NCI-H1048 (cell line): Measurements from ENCODE around the gene CFAP65.
A peak's percentile ranks its signal among the peaks of the same experiment; 100 is the strongest.

Source experiments
- DNase-seq: peaks from one replicate; lab custom pipeline; 2025; lab: John Stamatoyannopoulos, UW

CFAP65 gene

DNA sequence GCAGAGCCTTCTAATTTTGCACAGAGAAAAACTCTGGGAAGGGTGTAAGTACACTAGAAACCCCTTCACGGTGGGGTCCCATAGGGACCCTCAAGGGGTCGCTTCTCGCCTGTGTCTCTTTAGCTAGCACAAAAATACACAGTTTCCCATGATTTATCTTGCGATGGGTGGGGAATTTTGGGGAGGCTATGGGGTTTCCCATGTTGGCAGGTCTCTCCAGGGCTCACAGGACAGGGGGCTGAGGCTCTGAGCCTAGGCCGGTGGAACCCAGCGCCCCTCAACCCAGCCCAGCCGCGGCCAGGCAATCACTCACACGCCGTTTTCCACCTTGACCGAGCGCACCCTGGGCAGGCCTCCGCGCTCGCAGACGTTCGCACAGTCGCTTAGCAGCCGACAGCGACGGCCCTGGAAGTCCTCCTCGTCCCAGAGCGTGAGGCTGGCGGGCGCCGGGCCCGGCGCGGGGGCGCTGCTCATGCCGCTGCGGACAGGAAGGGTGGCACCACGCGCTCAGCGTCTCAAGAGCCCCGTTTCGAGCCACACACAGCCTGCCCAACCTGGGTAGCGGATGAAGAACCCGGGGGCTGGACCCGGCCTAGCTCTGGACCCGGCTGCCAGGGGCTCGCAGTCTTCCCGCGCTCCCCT, 48.5 kb downstream of the CFAP65 start:
- no peak for DNase-seq

DNA sequence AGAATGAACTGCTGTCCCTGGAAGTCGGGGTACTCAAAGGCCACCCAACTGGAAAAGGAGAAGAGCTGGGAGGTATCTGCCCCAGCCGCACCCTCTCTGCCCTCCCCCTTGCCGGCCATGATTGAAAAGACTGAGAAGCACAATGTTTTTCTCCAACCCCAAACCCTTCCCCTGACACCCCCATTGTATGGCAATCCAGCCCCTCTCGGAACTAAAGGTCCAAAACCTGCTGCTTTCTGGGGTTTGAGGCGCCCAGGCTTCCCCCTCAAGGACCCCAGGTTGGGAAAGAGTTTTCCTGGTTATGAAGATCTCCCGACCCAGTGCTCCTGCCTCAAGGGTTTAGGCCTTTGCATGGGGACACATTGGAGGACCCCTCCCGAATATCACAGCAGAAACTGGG, 49.1 kb downstream of the CFAP65 start:
- no peak for DNase-seq

DNA sequence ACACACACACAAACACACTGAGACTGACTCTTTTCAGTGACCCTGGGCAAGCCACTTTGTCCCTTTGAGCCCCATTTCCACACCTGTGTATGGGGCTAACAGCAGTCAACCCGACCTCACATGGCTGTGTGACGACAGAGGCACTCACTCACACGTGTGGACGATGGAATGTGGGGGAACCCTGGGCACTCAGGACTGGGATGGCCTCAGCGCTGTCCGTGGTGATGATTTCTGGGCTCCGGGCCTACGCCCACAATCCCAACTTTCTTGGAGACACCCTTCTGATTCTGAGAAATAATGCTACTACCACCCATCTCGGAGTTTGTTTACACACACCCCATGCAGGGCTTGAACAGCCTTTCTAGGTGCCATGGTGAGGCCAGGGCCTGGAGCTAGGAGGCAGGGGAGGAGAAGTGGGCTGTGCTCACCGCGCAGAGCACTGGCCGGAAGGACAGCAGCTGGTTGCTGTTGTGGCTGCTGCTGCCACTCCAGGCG, 49.6 kb downstream of the CFAP65 start:
- no peak for DNase-seq

DNA sequence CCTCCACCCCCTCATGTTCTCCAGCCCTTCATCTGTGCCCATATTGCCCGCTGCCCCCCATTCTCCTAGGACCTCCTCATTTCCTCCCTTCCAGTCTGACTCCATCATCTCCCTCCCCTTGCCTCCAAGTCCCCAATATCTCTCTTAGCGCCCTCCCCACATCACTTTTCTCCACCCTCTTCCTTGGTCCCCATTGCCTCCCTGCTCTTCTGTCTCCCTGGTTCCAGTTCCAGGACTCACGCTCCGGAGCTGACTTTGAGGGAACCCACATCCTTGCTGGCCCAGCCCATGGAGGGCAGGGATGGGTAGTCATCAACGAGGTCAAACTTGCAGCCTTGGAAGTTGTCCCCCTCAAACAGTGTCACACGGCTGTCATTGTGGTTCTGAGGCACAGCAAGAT, 50.7 kb downstream of the CFAP65 start:
- no peak for DNase-seq

DNA sequence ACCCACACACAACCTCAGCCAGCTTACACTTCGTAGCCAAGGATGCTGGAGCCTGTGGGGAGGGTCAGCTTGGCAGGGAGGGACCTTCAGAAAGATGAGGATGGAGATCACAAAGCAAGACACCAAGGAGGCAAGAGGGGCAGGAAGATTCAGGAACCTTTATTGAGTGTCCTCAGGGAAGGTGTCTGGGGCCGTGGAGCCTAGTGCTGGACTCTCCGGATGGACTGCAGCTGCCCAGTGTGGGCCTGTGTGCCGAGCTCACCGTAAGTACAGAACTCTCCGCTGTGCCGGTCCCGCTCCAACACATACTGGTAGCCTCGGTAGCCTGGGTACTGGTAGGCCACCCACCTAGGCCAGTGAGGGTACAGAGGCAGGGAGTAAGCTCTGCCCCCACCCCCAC, 51.3 kb downstream of the CFAP65 start:
- DNase-seq = no peak

DNA sequence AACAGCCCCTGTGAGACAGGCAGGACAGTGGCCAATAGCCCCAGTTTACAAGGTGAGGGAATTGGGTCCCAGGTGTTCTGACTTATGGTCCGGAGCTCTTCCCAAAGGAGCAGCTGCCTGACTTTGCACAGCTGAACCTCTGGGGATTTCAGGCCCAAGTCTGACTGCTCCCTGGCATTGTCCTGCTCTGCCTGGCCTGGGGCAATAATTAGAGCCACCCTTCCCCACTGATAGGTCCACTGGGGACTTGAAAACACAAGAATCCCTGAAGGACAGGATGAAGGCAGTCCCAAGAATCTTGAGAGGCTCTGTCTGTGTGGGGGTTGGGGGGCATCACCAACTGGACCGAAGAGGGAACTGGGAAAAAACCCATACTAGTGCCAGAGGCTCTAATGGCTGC, 52.7 kb downstream of the CFAP65 start:
- no peak for DNase-seq

DNA sequence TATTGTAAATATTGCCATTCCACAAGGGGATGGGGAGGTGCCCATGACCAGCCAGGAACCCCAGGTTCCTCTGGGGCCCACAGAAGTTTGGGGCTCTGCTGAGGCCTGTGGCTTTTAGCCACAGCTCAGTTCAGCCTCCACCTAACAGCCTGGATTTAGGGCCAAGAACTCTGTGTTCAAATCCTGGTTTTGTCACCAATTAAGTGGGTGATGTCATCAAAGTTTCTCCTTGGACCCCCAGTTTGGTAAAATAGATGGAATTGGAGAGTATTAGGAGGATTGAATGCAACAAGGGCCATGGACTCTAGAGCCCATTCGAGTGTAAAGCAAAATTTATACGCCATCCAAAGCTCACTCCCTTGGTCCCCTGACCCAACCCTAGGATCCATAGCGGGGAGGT, 53.2 kb downstream of the CFAP65 start:
- no peak for DNase-seq

DNA sequence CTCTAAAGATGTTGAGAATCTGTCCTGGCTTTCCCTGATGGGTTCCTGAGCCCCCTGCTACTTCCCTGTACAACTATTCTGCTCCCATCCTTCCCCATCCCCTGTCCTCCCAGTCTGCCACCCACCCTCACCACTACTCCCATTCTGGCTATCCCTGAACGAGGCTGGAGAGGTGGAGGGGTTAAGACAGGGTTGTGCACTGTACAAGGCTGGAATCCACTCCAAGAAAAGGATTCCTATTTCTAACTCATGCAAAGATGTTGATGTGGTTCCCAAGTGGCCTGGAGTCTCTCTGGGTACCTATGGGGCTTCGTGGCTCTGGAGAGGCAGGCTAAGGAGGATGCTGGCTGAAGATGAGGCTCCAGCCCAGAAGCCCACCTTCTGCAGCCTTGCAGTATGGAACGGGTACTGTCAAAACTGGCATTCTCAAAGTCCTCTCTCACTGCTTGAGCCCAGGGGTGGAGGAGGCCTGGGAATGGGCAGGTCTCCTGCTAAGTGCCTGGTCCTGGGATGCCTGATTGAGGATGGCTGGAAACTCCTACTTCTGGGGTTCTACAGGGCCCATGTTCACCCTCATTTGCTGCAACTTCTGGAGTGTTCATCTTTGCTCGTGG, 55.1 kb downstream of the CFAP65 start:
- DNase-seq = no peak

DNA sequence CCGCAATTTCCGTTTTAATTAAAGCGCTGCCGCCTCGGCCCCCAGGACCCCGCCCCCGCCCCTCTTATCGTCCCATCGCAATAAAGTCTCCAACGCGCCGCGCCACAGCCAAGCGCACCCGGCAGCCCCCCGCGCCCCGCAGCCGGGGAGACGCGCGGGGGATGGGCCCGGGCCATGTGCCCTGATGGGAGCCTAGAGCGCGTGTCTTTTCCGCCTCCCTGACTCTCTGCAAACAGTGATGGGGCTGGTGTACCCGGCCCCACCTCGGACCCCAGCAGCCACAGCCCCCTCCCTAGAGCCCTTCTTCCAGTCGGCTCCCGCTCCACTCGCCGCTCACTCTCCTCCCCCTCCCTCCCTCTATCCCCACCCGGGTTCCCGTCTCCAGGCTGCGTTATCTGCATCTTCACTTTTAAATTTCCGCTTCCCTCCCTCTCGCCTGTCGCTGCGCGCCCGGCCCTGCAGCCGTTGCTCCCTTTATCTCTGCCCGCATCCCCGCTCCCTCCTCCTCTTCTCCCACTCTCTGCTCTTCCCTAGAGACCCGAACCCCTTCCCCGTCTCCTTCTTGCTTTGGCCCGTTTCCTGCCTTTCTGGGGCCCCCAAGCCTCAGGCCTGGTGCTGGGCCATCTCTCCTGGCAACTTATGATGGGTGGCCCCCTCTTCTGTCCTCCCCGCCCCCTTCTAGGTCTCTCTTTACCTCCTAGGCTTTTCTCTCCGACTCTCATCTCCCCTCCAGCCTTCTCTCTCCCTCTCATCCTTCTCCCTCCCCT, 55.8 kb downstream of the CFAP65 start:
- DNase-seq = no peak

DNA sequence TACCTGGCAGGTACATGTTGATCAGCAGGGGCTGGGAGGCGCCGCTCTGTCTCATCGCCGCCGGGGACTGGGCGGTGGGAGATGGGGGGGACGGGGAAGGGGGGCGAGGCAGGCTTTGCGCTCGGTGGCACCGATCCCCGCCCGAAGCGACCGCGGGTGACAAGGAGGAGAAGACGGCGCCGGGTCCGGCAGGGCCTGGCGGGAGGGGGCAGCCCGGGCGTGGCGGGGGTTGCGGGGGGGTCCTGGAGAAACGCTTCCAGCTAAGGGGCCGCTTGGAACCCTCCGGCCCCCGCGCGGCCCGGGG, 56.3 kb downstream of the CFAP65 start, which contains the start of gene FEV:
Gene FEV (minus strand): TSS at position 164 of the 304 bp plus-strand sequence. CDS start 109 bp downstream, at position 55.
- DNase-seq = no peak

DNA sequence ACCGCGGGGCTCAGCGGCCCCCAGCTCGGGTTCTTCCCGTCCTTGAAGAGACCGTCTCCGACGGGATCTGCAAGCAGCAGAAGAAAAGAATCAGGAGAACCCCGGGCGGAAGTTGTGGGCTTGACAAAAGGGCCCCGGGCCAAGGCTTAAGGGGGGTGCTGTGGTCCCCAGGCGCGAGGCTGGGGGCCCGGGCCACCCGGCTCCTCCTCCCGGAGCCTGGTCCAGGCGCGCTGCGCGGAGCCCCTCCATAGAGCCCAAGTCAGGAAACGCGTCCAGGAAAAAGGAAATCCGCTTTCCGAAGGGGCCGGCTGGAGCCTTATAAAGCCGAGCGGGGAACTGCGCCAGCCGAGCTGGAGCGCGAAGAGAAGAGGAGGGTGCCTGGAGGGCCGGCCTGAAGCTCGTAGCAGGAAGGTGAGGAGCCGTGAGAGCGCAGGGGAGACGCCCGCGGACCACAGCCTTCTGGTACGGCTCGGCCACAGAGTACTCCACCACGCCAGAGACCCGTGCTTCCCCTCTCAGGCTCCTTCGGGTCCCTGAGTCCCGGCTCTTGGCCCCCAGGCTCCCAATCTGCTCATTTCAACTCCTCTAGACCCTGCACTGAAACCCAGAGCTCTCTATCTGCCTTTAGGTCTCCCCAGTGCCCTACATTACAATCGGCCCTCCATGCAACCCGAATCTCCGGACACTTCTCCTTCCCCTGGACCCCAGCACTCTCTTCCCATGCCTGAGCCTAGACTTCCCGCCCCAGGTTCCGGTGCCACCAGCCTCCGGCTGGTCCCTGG, 56.9 kb downstream of the CFAP65 start:
- no peak for DNase-seq

DNA sequence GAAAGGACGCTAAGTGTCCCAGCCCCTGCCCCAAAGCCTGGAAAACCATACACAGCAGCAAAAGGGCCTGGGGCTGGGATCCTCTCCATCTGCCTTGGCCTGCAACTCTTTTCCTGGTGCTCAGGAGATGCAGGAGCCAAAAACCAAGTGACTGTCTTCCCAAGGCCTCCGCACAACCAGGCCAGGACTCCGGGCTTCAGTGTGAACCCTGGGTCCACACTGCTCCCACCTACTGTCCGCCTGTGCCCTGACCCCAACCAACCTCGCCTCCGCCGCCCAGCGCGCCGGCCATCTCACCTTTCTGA, 57.4 kb downstream of the CFAP65 start:
- no peak for DNase-seq

DNA sequence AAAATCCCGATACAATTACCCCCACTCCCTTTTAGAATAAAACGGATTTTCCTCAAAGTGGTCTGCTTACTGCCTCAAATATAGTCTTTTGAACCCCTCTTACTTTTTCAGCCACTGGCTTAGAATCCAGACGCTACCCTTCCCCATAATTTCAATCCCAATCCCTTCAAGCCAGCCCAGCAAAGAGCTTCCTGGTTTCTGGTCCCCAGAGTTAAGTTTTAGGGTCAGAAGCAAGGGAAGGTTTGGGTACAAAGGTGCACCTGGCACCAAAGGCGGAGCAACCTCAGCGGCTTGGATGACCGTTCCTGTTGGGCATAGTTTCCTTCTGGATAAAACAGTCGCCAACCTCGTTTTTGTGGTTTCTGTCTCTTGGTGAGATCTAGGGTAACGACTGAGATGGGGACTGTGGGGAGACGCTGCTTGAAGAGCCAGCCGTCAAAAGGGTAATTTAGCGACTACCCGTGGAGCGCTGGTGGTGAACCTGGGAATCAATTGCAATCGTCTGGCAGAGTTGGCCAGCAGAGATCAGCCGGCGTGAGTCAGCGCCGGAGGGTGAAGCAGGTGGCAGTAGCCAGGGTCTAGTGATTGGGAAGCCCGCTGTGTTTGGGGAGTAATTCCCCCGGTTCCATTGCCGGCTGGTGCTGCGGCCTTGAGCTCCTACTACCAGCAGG, 57.9 kb downstream of the CFAP65 start:
- no peak for DNase-seq

DNA sequence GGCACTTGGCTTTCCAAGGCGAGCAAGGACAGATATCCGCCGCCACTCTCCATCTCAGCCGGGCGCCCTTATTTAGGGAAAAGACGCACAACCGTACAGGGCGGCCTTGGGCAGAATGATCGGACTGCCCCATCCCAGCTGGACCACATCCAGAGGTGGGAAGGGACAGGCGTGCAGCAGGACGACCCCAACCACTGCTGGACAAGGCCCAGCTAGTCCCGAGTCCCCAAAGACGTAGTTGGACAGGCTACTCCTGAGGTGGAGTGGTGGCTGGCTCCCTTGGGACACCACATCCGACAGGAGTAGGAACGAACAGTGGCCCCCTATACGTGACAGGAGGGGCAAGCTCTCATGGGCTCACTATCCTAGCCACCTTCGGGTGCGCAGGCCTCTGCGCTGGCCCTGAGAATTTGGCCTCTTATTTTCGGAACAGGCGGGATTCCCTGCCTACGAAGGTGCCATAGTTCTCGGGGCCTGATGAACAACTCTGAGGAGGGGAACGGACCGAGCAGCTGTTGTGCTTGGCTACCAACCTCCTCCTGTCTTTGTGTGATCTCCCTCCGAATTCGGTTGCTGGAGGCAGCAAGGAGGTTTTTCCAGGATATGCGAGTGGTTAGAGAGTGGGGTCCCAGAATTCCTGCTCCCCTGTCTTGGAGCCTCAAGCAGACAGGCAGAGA, 58.6 kb downstream of the CFAP65 start:
- no peak for DNase-seq

DNA sequence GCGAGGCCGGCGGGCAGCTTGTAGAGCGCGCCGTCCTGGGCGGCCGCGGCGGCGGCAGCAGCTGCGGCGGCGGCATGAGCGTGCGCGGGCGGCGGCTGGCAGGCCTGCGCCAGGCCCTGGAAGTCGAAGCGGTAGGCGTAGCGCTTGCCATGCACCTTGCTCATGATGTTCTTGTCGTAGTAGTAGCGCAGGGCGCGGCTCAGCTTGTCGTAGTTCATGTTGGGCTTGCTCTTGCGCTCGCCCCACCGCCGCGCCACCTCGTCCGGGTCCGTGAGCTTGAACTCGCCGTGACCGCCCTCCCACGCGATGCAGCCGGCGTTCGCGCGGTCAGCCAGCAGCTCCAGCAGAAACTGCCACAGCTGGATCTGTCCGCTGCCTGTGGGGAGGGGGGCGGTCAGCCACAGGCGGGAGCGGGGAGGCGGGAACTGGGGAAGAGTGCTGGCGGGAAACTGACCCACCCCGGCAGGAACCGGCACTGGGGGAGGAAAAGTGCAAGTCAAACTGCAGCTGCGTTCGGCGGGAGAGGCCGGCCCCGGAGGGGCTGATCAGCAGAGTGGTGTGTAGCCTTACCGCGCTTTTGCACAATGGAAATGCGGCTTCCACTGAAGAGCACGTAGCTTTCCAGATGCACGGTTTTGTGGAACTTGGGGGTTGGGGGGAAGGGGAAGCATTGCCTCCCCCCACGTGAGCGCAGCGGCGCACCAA, 59.3 kb downstream of the CFAP65 start:
- DNase-seq = no peak

DNA sequence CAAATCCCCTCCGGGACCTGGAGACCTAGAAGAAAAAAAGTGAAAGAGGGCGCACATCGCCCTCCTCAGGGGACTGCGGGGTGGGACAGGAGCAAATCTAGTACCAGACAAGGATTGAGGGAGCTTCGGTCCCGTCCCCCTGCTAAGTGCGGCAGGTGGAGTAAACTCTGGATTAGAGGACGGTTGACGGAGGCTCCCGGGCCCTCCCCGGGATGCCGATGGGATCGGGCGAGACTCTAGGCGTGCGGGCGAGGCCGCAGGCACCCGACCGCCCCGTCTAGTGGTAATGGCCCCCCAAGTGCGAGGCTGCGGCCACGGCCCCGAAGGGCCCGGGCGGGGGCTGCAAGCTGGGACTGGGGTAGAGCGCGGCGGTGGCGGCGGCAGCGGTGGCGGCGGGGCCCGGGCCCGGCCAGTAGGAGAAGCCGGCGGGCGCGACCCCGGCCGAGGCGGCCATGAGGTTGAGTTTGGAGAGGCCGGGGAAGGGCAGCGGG, 59.9 kb downstream of the CFAP65 start:
- DNase-seq = no peak

DNA sequence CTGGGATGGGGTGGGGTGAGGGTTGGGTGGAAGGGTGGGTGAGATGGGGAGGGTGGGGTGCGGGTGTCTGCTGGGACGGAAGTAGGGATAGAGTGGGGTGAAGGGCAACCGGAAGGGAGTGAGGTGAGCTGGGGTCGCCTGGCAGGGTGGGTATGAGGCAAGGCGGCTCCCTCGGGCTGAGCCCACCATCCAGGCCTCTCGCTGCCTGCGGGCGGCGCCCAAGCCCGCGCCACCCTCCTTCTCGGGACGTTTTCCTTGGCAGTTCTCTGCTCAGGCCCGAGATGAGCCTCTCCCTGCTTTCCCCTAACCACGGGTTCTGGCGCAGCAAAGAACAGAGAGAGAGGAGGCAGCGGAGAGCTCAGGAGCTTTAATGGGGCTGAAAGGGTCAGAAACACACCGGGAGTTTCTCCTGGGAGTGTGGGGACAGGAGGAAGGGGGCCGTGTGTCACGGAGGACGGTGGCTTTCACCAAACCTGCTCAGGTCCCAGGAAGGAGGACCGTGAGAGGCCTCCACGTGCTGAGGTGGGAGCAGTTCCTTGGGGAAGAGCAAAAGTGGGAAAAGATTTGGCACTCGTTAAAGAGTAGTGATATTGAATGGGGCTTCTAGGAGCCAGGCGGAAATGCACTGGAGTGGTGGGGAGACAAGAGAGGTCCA, 60.5 kb downstream of the CFAP65 start:
- DNase-seq = no peak

DNA sequence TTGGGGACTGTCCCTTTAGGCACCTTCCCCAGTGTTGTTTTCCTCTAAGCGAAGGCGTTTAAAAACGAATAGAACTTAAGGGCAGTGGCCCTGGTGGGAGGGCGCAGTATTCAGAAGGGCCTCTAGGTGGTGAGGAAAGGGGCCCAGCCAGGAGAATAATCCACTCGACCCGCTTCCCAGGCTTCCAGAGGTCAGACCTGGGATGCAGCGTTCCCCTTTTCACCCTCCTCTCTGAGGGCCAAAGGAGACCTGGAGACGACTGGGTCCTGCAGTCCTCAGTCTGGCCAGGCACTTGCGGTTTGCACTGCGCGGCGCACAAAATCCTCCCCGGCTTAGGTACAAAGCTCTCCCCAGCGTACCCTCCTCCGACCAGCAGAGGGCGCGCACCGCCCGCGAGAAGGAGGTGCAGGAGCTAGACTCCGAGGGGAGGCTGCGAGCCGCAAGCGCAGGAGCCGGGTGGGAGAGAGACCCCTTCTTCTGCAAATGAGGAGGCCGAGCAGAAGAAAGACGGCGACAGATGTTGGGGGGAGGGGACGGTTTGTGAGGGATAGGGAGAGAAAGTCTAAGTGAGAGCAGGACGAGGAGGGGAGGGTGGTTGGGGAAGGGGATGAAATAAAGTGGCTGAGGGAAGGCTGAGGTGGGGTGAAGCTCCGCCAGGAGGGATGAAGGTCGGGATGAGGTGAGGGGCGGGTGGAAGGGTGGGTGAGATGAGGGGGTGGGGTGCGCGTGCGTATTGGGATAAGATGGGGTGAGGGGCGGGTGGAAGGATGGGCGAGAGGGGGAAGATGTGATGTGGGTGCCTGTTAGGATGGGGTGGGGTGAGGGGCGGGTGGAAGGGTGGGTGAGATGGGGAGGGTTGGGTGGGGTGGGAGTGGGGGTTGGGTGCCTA, 61.2 kb downstream of the CFAP65 start:
- DNase-seq = peak; percentile 34
